Stomach (tissue), 9 donors: ENCODE data around the gene FAM47E. TPM values are rescaled to one million over a fixed set of nuclear protein-coding genes. Genes with fewer than 3 reads are reported as not detected.

ENCODE experiments used
- DNase-seq, 2 donors: peaks; one replicate each; pipeline versions ENCODE4 v3.0.0 to v3.0.0-alpha.2; 2013 to 2019
- H3K27ac ChIP-seq, 5 donors: fragments of 200-600 bp in 4 of 5; sonication (generic) in 4 of 5; one replicate each; pipeline ENCODE4 v1.5.1; 2013 to 2019; ENCODE audit warnings: mild to moderate bottlenecking in 1 of 5, moderate library complexity in 1 of 5
- H3K27me3 ChIP-seq, 3 donors: fragments of 200-600 bp; sonication (generic); one replicate each; pipeline ENCODE4 v1.5.1; 2017 to 2019; ENCODE audit warnings: mixed run types in 1 of 3
- H3K36me3 ChIP-seq, 4 donors: fragments of 200-600 bp; sonication (generic); 1 replicate in 3 of 4; 2 replicates in 1 of 4; pipeline ENCODE4 v1.5.1; 2016 to 2019
- H3K4me1 ChIP-seq, 4 donors: fragments of 200-600 bp; sonication (generic); one replicate each; pipeline ENCODE4 v1.5.1; 2016 to 2019
- H3K4me3 ChIP-seq, 4 donors: fragments of 200-600 bp; sonication (generic) in 3 of 4; one replicate each; pipeline ENCODE4 v1.5.1; 2016 to 2019; ENCODE audit warnings: mild to moderate bottlenecking in 1 of 4
- H3K9me3 ChIP-seq, 4 donors: fragments of 200-600 bp; sonication (generic); one replicate each; pipeline ENCODE4 v1.5.1; 2016 to 2019
- CTCF ChIP-seq, 7 experiments: fragments of 450-650 bp in 4 of 7; fragments of 200-600 bp in 3 of 7; sonication (generic) in 3 of 7; IDR thresholded peaks; one replicate each; pipeline ENCODE4 v1.5.1; 2016 to 2019; ENCODE audit warnings: antibody characterized with exemption in 7 of 7, control low read depth in 2 of 7, mild to moderate bottlenecking in 1 of 7
- EP300 ChIP-seq: sonication (generic); formaldehyde crosslinking; IDR thresholded peaks from one replicate; pipeline ENCODE4 v1.6.1; 2017; ENCODE audit warnings: antibody characterized with exemption
- POLR2A ChIP-seq, 4 donors: fragments of 450-650 bp; IDR thresholded peaks; one replicate each; pipeline ENCODE4 v1.6.1; 2016; ENCODE audit warnings: antibody characterized with exemption in 4 of 4, control low read depth in 2 of 4, mild to moderate bottlenecking in 1 of 4, moderate library complexity in 1 of 4
- POLR2AphosphoS5 ChIP-seq, 3 donors: sonication (generic); formaldehyde crosslinking; IDR thresholded peaks; one replicate each; pipeline ENCODE4 v1.6.1; 2016; ENCODE audit warnings: antibody characterized with exemption in 3 of 3
- WGBS, 5 donors: extraction: QIAGEN DNeasy Blood & Tissue Kit in 3 of 5; methylation state at CpG; one replicate each; pipeline versions ENCODE4 v1.1.5 to v1.1.7; 2013 to 2018; 5-methylcytosine and 5-hydroxymethylcytosine counted together
- intact Hi-C: fragments of 100-400 bp; cut with DNase I; formaldehyde crosslinking; loops from one replicate; pipeline ENCODE4 v1.15.1; 2023; ENCODE audit warnings: low total_unique reads
- polyA plus RNA-seq, 3 donors: library from polyadenylated mRNA; stranded (reverse); fragments of 200-250 nt; gene quantifications; one replicate each; pipeline ENCODE4 v1.2.3, GENCODE V29; 2013
- total RNA-seq, 5 donors: library from RNA; depleted of rRNA; stranded (reverse); fragments of >200 nt; gene quantifications; one replicate each; pipeline versions ENCODE4 v1.1.0 to v1.2.3, GENCODE V29; 2014 to 2016
- donor health status: healthy with polysubstance abuse.
- donor health status: Bipolar disorder and iron deficiency.
- donor health status: healthy.

The FAM47E gene
- total and polyA plus RNA-seq, 8 donors, result under 0.01 to 10.8 (median 6.5) TPM; not detected in 1

GRCh38 chr4:76305971-76306881 is 54.7 kb downstream of the FAM47E start, which contains the start of gene STBD1:
TSS of gene STBD1 (plus strand) at chr4:76306733. CDS start at chr4:76306770, 37 bp downstream.
- Histone ChIP-seq H3K9me3 (no peaks in the 10 kb centered on the region), H3K27ac (peak within 1 kb of the TSS; percentile 85 to 92 (median 89)), H3K36me3 (peaks cover 0 to 18% (median 16%) of the 10 kb centered on the region in 4 donors), H3K4me3 (peak within 1 kb of the TSS; percentile 73 to 89 (median 82)), H3K4me1 (peaks cover 24 to 67% (median 34%) of the 10 kb centered on the region in 4 donors), H3K27me3 (no peaks in the 10 kb centered on the region)
- intact Hi-C loops, result loop anchor here (10.0 kb wide), 1 partner anchor 131 kb away; no protein-coding TSS in a partner anchor
- TF ChIP-seq POLR2AphosphoS5 (IDR thresholded peaks at IDR 0.05), result peak in 2 of 3 donors; percentile 82 to 84
- TF ChIP-seq EP300, result no peak
- DNase-seq, result peak; percentile 77 to 91
- WGBS, 5 donors, result 0 to 2% (median 1%) methylated on average over 45 to 85 of the region's 85 CpGs

- TF ChIP-seq CTCF (IDR thresholded peaks at IDR 0.05), result peak in 2 of 7 experiments; percentile 31 to 33
- no peak for TF ChIP-seq EP300
- TF ChIP-seq POLR2A (IDR thresholded peaks at IDR 0.05), result no peak
- TF ChIP-seq POLR2AphosphoS5 (IDR thresholded peaks at IDR 0.05), result peak in 1 of 3 donors; percentile 14
- 3 to 20% (median 3%) methylated on average over 11 to 37 of the region's 37 CpGs for WGBS, 5 donors
- Histone ChIP-seq H3K27me3 (no peaks in the 10 kb centered on the region), H3K4me1 (peaks cover 24 to 63% (median 31%) of the 10 kb centered on the region in 4 donors), H3K36me3 (peaks cover 0 to 18% (median 16%) of the 10 kb centered on the region in 4 donors), H3K27ac (peak overlapping the region; percentile 85 to 92 (median 89)), H3K9me3 (no peaks in the 10 kb centered on the region), H3K4me3 (peak overlapping the region; percentile 73 to 89 (median 82))
- peak; percentile 68 to 83 for DNase-seq
- intact Hi-C loops, result loop anchor here (10.0 kb wide), 1 partner anchor 132 kb away; no protein-coding TSS in a partner anchor
Measured at GRCh38 chr4:76306882-76307659, 55.5 kb downstream of the FAM47E start.

DNA sequence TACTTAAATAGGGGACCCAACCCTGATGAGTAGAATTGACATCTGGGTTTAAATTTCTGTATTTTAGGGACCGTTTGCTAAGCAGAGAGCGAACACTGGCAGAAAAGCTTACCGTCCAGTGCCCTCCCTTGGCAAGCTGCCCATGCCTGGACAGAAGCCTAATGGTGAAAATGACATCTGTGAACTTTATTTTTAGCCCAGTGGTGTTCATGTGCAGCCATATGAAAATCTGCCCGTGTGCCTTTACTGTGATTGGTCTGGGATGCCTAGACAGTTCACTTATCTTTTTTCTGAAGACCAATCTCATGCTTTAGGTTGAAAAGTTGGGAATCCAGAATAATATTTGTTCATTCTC is 56.1 kb downstream of the FAM47E start:
- Histone ChIP-seq H3K4me3 (peak overlapping the region; percentile 73 to 89 (median 82)), H3K27me3 (no peaks in the 10 kb centered on the region), H3K36me3 (peaks cover 0 to 18% (median 16%) of the 10 kb centered on the region in 4 donors), H3K9me3 (no peaks in the 10 kb centered on the region), H3K4me1 (peaks cover 24 to 59% (median 30%) of the 10 kb centered on the region in 4 donors), H3K27ac (peak overlapping the region in 4 of 5 donors; percentile 85 to 92 (median 88))
- peak; percentile 33 to 40 for DNase-seq
- WGBS, 5 donors, result 31 to 53% (median 45%) methylated on average over 4 of the region's 4 CpGs
- no peak for TF ChIP-seq POLR2AphosphoS5 (IDR thresholded peaks at IDR 0.05)
- no peak for TF ChIP-seq POLR2A (IDR thresholded peaks at IDR 0.05)
- no peak for TF ChIP-seq EP300
- no peak for TF ChIP-seq CTCF (IDR thresholded peaks at IDR 0.05)
- intact Hi-C loops, result loop anchor here (10.0 kb wide), 1 partner anchor 133 kb away; no protein-coding TSS in a partner anchor

GRCh38 chr4:76308548-76308947 is 57.0 kb downstream of the FAM47E start:
- H3K9me3 ChIP-seq, result no peaks in the 10 kb centered on the region
- H3K36me3 ChIP-seq, result peaks cover 0 to 18% (median 16%) of the 10 kb centered on the region in 4 donors
- intact Hi-C loops, result loop anchor here (10.0 kb wide), 1 partner anchor 134 kb away; no protein-coding TSS in a partner anchor
- peak overlapping the region in 1 of 5 donors; percentile 32 for H3K27ac ChIP-seq
- no peaks in the 10 kb centered on the region for H3K27me3 ChIP-seq
- DNase-seq, result peak; percentile 49 to 91
- peaks cover 24 to 56% (median 30%) of the 10 kb centered on the region in 4 donors for H3K4me1 ChIP-seq
- H3K4me3 ChIP-seq, result no peak overlapping the region
- TF ChIP-seq CTCF (IDR thresholded peaks at IDR 0.05), result no peak
- TF ChIP-seq POLR2AphosphoS5 (IDR thresholded peaks at IDR 0.05), result peak in 1 of 3 donors; percentile 24
- 26 to 54% (median 41%) methylated on average over 6 of the region's 6 CpGs for WGBS, 5 donors
